ENCODE results near the gene AKT1.
"Not testable (repeated sequence)": the region's sequence is repeated elsewhere in the genome, so short reads cannot be mapped to it uniquely, and the experiment has no call there.

The AKT1 gene

DNA sequence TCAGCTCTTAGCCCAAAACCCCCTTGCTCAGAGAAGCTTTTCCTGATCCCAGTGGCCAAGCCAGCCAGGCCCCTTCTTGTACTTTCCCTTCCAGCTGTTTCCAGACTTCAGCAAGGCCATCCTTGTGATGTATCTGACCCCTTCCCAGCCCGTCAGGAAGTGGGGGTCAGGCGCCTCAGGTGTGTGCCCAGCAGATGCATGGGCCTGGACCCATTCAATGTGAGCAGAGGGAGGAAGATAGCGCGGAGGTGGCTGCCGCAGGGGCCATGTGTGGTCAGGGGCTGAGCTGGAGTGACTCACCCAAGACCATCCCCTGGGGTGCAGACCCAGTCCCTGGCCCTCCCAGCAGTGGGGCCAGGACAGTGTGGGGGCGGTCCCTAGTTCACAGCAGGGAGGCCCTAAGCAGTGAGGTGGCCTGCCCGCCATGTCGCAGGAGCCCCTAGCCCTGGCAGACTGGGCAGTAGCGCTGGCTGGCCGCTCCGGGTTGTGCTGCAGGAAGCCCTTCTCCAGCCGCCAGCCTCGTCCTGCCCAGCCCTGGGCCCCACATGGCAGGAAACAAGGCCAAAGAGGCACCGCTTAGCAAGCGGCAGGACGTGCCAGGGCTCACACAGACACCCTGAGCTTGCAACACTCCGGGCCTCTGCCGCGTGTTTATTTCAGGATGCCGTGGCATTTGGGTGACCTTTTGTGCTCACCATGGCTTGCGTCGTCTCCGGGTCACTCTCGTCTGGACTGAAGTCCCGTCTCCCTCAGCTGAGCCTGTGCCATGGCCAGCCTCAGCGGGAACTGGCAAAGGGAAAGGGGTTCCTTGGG, 59.5 kb downstream of the AKT1 start:
- DNase-seq: peak; percentile 16

DNA sequence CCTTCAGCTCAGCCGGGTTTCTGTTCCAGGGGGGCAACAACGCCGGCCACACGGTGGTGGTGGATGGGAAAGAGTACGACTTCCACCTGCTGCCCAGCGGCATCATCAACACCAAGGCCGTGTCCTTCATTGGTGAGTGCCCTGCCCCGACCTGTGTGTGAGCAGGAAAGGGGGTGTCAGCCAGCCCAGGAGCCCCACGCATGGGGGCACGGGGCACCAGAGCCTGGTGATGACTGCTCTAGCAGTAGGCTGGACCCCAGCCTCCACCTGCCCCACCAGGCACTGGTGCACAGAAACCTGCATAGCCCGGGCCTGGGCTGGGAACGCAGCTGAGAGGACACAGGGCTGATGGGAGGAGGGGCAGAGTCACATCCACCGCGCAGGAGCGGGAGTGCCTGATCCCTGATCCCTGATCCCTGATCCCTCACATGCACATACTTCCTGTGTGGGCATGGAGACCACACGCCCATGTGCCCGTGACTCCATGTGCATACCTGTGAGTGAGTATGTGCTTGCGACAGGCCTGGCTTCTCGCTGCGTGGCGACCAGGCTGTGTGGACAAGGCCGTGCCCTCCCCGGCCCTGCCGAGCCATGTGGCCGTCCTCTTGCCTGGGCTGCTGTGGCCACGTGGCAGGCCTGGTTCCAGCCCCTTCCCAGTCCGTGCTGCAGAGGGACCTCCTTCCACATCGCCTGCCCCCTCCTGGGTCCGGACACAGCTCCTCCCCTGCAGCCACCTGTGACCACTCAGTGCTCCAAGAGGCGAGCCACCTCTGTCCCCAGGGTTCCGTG, 60.4 kb downstream of the AKT1 start:
- DNase-seq: no peak

DNA sequence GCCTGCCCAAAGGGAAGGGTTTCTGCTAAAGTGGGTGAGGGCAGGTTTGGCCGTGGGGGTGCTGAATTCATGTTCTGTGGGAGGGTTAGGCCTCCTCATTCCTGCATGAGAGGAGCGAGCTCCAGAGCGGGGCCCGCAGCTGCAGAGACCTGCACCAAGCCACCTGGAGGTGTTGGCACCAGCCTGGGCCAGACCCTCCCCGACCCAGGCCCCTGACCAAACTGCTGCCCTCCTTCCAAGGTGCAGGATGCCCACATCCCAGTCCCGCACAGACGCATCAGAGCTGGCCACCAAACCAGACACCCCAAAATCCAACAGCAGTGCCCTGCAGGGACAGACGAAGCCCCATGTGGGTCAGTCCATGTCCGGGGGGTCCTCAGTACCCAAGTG, 61.0 kb downstream of the AKT1 start:
- DNase-seq: no peak

DNA sequence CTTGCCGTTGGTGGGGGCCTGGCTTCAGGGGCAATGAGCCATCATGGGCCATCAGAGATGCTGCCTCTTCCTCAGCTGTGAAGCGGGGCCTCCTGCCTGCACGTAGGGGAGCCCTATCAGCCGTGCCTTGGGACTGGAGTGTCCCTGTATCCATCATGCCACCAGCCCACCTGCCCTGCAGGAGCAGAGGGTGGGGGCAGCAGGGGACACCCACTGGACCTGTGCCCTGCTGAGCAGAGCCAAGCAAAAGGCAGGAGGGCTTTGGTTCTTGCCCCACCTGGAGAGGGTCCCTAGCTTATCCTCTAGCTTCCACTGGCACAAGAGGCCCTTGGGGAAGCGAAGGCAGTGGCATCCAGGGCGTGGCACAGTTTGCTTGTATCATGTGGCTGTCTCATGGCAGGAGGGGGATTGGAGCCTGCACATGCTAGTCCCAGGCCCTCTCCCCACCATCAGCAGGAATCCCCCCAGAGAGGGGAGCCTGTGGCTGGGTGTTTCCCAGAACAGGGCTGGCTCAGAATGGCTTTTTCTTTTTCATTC, 61.4 kb downstream of the AKT1 start:
- DNase-seq: no peak

DNA sequence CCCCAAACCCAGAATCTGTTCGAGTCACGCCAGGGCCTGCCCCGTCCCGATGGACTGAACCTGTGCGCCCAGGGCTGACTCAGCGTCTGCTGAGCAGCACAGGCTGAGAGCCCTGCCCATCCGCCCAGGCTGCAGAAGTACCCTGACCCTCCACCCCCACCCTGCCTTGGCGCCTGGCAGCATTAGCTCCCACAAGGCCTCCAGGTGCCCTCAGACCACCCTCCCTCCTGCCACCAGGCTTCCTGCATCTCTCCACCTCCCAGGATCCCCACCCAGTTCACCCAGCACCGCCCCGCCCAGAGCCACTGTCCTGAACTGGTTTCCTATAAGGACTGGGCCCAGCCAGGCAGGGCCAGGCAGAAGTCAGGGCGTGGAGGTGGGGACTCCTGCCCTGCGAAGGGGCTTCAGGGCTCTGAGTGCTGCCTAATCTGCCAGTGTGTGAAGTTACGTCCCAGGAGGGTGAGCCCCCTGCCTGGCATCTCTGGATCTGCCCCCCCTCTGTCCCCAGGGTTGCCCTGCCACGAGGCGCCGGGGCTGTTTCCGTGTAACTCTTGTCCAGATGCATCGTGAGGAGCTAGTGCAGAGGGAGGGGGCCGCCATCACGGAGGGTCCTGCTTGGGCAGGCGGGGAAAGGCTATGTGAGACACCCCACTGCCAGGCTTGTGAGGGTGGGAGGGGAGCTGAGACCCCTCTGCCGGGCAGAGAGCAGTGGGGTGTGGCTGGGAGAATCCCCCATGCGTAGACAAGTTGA, 62.4 kb downstream of the AKT1 start:
- DNase-seq: no peak

DNA sequence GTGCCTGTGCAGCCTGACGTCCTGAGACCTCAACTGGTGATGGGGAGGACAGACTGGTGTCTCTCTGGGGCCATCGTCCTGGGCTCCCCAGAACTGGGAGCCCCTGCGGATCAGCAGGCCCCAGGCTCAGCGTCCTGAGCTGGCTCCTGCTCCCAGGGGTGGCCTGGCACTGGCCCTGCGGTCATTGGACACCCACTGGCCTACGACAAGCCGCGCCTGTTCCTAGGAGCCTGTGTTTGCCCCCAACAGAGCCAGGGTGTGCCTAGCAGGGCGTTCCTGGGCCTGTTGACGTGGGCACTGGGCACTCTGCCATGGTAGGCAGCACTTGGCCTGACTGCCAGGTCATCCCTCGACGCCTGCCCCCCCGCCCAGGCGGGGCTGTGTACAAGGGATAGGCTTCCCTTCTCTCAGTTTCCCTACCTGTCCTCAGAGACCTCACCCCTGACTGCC, 63.2 kb downstream of the AKT1 start:
- DNase-seq: no peak

DNA sequence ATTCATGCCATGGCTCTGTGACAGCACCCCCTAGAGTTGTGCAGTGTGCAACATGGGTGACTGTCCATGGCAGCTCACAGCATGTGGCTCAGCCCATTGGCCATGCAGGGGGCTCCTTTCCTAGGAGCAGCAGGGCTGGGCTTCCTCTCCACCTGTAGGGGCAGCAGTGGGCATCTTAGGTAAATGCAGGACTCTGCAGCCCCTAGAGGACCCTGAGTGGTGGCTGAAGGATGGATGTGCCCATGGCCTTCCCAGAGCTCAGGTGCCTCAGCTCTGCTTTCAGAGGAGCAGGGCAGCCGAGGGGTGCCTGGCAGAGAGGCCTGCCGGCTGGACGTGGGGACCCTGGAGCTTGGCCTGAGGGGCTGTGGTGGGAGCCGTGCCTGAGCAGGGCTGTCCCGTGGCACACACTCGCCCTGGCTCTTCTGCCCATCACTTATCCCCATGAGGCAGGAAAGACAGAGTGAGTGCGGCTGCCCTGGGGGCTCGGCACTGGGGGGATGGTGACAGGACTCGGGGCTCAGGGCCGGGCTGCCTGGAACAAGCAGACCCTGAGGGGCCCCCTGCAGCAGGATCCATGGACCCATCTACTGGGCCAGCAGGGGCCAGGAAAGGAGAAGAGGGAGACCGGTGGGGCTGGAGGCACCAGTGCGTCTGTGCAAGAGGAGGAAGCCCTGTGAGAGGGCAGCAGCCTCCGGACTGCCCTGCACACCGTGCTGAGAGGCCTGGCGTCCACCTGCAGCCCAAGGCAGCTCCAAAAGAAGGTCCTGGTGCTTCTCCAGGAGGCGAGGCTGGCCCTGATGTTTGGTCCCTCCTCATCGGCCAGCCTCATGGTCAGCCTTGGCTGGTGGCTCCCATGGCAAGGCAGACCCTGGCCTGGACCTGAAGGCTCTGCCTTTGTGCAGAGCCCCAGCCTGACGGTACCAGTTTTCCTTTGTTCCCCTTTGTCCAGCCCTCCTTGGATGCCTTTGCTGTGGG, 63.9 kb downstream of the AKT1 start:
- DNase-seq: no peak

DNA sequence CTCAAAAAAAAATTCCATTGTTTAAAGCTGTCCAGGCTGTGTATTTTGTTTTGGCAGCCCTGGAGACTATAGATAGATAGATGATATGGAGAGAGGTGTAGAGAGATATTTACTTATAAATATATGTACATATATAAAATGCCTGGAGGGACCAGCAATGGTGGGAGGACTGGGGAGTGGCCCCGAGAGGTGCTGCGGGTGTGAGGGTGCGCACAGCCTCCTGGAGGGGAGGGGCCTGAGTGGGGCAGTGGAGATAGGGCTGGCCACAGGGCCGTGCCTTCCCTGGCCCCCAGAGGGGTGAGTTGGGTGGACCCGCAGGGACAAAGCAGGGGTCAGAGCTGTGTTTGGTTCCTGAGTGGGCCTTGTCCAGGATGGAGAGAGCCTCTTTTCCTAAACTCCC, 65.1 kb downstream of the AKT1 start:
- DNase-seq: no peak

DNA sequence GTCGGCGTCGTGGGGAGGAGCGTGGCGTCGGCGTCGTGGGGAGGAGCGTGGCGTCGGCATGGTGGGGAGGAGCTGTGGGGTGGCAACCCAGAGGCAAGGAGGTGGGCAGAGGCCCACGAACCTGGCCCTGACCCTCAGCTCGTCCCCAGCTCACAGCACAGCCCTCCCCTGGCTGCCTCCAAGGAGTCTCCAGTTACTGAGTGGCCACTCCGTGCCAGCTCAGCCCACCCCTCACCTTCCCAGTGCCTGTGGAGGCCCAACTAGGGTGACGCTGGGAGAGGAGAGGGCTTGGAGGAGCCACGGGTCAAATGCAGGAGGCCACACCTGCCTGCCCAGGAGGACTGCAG, 65.7 kb downstream of the AKT1 start:
- DNase-seq: no peak

DNA sequence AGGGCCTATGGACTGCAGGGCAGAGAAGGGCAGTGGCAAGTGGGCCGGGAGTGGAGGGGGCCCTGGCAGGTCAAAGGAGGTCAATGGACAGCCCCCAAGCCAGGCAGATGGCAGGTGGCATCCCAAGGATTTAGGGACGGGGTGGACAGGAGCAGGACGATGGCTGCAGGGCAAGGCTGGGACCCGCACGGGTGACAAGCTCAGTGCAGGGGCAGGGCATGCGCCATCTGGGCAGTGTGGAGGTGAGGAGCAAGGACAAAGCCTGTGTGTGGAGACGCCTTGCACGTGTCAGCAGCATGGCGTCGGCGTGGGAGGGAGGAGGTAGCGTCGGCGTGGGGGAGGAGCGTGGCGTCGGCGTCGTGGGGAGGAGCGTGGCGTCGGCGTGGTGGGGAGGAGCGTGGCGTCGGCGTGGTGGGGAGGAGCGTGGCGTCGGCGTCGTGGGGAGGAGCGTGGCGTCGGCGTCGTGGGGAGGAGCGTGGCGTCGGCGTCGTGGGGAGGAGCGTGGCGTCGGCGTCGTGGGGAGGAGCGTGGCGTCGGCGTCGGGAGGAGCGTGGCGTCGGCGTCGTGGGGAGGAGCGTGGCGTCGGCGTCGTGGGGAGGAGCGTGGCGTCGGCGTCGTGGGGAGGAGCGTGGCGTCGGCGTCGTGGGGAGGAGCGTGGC, 66.2 kb downstream of the AKT1 start:
- DNase-seq: not testable (repeated sequence)

DNA sequence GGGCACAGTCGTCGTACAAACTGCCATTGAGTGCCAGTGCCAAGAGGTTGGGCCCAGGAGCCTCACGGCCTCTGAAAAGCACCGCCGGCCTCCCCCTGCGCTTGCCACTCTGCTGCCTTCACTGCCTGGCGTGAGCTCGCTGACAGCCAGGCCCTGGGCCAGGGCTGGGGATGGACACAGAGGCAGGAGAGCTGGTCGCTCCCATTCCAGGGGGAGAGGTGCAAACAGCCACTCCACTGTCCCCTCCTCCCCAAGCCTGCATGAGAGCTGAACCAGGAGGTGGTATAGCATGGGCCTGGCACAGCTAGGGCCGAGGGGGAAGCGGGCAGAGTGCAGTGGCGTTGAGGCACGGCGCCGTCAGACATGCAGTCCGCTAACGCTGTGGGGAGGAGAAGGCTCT, 66.9 kb downstream of the AKT1 start:
- no peak for DNase-seq

DNA sequence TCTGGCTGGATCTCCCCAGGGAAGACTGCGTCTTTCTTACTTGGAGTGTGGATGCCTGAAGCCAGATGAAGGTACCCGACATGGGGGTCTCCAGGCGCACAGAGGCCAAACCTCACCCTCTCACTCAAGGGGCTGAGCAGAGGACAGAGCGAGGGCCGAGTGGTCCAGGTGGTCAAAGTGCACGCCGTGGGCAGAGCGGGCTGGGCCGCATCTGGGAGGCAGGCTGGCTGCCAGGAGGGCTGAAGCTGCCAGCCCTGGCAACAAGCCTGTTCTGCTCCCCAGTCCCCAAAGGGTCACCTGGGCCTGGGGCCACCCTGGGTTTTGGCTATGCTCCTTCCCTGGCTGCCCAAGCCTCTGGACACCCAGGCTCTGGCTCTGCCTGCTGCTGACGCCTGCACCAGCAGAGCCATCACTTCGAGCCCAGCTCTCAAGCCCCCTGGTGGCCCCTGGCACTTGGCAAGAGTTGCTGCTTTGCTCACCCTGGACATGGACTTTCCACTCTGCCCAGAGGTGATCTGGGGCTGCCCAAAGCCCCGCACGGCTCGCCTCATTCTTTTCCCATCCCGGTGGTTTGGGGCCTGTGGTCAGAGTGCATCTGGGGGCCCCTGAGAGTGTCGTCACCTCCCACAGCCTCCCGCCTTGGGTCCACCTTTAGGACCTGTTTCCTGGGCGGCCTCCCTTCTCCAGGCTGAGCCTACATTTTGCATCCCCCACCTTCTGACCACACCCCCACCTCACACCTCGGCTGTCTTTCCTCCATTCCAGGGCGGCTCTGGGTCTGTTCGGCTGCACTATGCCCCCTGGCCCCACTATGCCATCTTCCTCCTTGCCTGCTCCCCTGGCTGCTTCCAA, 68.7 kb downstream of the AKT1 start:
- no peak for DNase-seq

DNA sequence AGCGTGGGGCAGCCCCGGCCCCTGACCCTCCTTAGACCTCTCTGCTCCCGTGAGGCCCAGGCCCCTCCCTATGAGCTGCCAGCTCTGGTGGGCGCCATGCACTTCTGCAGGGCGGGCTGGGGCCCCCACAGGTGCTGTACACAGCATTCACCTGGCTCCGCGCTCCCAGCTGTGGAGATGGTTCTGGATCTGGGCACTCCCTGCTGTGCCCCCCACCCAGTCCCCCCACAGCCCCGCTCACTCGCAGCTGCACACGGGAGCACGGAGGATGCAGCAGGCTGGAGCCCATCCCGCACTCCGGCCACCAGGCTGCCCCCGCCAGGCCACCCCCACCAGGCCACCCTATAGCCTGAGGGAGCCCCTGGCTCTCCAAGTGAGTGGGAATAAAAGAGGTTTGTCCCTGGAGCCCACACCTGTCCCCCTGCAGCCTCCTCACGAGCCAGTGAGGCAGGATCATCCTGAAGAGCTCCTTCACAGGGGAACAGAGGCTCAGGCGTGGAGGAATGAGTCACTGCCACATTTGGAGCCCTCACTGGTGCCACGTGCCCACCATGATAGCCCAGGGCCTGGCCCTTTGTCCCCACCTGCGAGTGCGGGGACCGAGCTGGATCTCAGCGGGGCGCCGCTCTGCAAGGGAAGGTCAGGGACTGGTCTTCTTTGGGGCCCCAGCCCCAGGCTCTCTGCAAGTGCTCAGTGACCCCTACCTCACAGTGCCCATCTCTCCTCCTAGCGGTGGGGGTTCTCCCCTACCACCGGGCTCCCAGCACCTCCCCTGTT, 69.6 kb downstream of the AKT1 start:
- no peak for DNase-seq

DNA sequence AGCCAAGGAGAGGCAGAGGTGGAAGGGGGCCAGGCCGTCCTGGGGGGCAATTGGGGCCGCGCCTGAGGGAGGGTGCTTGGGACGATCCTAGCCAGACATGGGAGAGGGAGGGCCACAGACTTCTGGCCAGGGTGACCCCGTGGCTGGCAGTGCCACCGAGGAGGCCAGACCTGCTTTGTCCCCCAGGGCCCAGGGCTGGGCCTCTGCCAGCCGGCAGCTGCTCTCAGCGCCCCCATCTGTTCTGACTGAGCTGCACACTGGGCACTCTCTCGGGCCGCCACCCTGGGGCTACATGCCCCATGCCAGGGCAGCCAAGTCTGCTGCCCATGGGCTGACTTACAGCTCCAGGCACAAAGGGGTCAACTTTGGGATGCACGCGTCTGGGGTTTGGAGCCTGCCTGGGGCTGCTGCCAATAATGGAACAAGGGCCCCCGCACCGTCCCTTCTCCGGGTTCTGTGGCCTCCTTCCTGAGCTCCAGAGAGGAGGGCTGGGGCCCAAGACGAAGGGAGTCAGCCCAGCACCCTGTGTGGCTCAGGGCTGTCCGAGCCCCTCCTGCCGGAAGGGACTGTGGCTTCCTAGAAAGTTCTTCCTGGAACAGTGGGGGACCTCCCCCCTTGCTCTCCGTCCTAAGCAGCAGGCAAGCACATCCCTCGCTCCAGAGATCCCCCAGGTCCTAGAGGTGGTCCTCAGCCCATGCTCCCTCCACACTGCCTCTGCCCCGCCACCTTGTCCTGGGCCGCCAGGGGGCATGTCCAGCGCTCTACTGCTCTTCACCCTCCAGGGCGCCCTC, 70.4 kb downstream of the AKT1 start:
- peak; percentile 49 for DNase-seq

DNA sequence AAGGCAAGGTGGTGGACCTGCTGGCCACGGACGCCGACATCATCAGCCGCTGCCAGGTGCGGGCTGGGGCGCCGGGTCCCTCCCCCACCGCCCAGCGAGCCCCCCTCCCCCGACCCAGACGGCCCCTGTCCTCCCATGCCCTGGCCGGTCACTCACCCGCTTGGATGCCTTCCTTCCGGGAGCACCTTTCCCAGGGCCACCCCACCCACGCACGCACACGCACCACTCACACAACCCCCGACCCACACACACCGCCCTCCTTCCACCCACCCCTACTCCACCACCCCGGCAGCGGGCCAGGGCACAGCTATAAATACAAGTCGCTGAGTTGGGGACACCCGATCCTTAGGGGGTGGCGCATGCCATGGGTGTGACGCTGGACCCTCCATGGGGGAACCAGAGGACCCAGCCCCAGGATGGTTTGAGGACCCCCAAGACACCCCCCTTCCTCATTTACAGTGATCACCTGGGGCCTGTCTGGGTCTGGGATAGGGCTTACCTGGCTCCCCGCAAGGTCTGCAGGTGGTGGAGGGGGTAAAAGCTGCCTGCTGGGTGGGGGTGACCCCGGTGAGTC, 71.1 kb downstream of the AKT1 start:
- DNase-seq: no peak

DNA sequence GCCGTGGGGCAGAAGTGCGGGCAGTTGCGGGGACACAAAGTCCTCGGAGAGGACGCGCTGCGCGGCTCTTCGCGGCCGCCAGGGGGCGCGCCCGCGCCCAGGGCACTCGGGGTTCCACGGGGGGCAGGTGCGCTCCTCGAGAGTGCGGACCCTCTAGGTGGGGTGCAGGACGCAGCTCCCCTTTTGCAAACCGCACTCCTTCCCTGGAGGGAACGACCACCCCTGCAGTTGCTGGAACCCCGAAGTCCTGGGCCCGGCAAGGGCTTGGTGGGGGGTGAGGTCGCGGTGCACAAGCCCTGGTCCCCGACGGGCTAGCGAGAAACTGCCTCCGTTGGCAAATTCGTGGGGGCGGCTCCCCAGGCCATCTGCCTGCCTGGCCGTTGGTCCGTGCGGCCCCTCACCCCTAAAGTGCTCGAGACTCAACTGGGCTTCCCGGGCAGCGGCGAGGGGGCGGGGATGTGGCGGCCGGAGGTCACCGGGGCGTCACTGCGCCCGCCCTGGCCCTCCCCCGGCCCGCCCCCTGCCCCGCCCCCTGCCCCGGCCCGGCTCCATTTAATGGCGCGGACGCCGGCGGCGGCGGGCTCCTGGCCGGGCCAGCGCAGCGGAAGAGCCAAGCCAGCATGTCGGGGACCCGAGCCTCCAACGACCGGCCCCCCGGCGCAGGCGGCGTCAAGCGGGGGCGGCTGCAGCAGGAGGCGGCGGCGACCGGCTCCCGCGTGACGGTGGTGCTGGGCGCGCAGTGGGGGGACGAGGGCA, 71.7 kb downstream of the AKT1 start, which contains the start of gene ADSS1:
Gene ADSS1, plus strand, starts transcription at position 579 of the 756 bp plus-strand sequence. Its CDS starts 42 bp downstream, at position 621.
- DNase-seq: peak; percentile 22

DNA sequence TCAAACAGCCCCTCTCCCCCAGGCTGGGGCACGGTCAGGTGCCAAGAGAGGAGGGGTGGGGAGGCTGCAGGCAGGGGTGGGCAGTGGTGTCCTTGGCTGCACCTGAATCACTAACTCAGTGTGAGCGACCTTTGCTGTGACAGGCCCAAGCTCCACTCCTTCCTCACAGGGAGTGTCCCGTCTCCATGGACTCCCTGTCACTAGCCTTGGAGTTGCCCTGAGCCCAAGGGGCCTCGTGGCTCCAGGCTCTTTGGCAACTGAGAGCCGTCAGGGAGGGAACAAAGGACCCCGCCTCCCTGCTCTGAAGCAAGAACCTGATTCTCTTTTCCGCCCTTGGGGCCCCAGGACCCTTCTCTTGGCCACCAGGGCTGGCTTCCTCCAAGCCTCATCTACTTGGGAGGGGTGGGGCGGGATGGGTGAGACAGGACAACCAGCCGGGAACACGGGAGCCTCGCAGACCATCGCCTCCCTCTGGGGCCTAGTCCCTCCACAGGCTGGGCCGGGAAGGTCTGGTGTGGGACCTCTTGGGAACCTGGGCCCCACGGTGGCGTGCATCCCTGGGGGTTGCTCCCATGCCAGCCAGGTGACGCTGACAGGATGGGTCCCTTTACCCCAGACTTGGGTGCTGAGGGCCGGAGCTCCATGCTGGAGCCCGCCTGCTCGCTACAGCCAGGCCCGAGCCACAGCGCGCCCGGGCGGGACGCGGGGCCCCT, 72.5 kb downstream of the AKT1 start:
- no peak for DNase-seq
